SK-N-SH treated with all-trans-retinoic acid at 6 μM for 48 hours (cell line): ENCODE results near the gene PBRM1.

Experiments used
- ATAC-seq: fragments of 200-7000 bp; cut with Tn5 transposase; 3 replicates; pipeline ENCODE4 v1.9.1; 2020; ENCODE audit warnings: mild to moderate bottlenecking, moderate library complexity
- ARNTL ChIP-seq: fragments of 450-650 bp; formaldehyde crosslinking; IDR thresholded peaks from 2 replicates; pipeline ENCODE4 v1.5.0; 2020; ENCODE audit warnings: low read depth, mild to moderate bottlenecking, moderate library complexity, borderline replicate concordance
- BACH2 ChIP-seq: fragments of 250-450 bp; sonication (Bioruptor Pico); IDR thresholded peaks from 2 replicates; pipeline ENCODE4 v1.9.0; 2021; ENCODE audit warnings: mild to moderate bottlenecking, borderline replicate concordance
- CSDC2 ChIP-seq: fragments of 250-450 bp; sonication (Bioruptor Pico); IDR thresholded peaks from 2 replicates; pipeline ENCODE4 v1.5.0; 2020; ENCODE audit warnings: mild to moderate bottlenecking, moderate library complexity
- ESRRG ChIP-seq: fragments of 250-450 bp; sonication (Bioruptor Pico); IDR thresholded peaks from 2 replicates; pipeline ENCODE4 v1.6.1; 2021; ENCODE audit warnings: mild to moderate bottlenecking
- ISL1 ChIP-seq: fragments of 250-450 bp; sonication (Bioruptor Pico); IDR thresholded peaks from 2 replicates; pipeline ENCODE4 v2.1.2; 2022; ENCODE audit warnings: mild to moderate bottlenecking, moderate library complexity
- OSR1 ChIP-seq: fragments of 250-450 bp; sonication (Bioruptor Pico); IDR thresholded peaks from 2 replicates; pipeline ENCODE4 v1.8.0; 2022; ENCODE audit warnings: moderate library complexity, mild to moderate bottlenecking, inconsistent platforms
- PPARA ChIP-seq: fragments of 250-450 bp; sonication (Bioruptor Pico); IDR thresholded peaks from 2 replicates; pipeline ENCODE4 v1.5.0; 2020; ENCODE audit warnings: mild to moderate bottlenecking, borderline replicate concordance
- RARB ChIP-seq: fragments of 250-450 bp; sonication (Bioruptor Pico); IDR thresholded peaks from 2 replicates; pipeline ENCODE4 v1.8.0; 2021; ENCODE audit warnings: mild to moderate bottlenecking, moderate library complexity
- SNAI2 ChIP-seq: fragments of 250-450 bp; sonication (Bioruptor Pico); IDR thresholded peaks from 2 replicates; pipeline ENCODE4 v1.5.0; 2020; ENCODE audit warnings: mild to moderate bottlenecking, moderate library complexity
- TCF4 ChIP-seq: fragments of 250-450 bp; sonication (Bioruptor Pico); IDR thresholded peaks from 2 replicates; pipeline ENCODE4 v1.8.0; 2021; ENCODE audit warnings: mild to moderate bottlenecking, moderate library complexity, borderline replicate concordance
- TOX ChIP-seq: fragments of 250-450 bp; sonication (Bioruptor Pico); IDR thresholded peaks from 2 replicates; pipeline ENCODE4 v1.8.0; 2021; ENCODE audit warnings: mild to moderate bottlenecking, moderate library complexity, borderline replicate concordance
- ZC3H10 ChIP-seq: fragments of 250-450 bp; sonication (Bioruptor Pico); IDR thresholded peaks from 2 replicates; pipeline ENCODE4 v1.5.1; 2021; ENCODE audit warnings: mild to moderate bottlenecking, moderate library complexity
- ZFP3 ChIP-seq: fragments of 250-450 bp; sonication (Bioruptor Pico); IDR thresholded peaks from 2 replicates; pipeline ENCODE4 v1.5.0; 2020; ENCODE audit warnings: mild to moderate bottlenecking, moderate library complexity
- ZFP30 ChIP-seq: fragments of 450-650 bp; formaldehyde crosslinking; IDR thresholded peaks from 2 replicates; pipeline ENCODE4 v1.5.0; 2022; ENCODE audit warnings: mild to moderate bottlenecking, moderate library complexity
- ZNF565 ChIP-seq: fragments of 450-650 bp; formaldehyde crosslinking; conservative IDR thresholded peaks from 2 replicates; pipeline ENCODE4 v1.5.0; 2020; ENCODE audit warnings: low read depth, mild to moderate bottlenecking, moderate library complexity
- ZNF70 ChIP-seq: fragments of 450-650 bp; formaldehyde crosslinking; IDR thresholded peaks from 2 replicates; pipeline ENCODE4 v1.5.0; 2020; ENCODE audit warnings: mild to moderate bottlenecking, moderate library complexity
- ZNF8 ChIP-seq: fragments of 450-650 bp; formaldehyde crosslinking; IDR thresholded peaks from 2 replicates; pipeline ENCODE4 v1.5.0; 2020; ENCODE audit warnings: mild to moderate bottlenecking, moderate library complexity
- TF ChIP-seq, protein P1 (sequence below): fragments of 250-450 bp; sonication (Bioruptor Pico); IDR thresholded peaks from 2 replicates; pipeline ENCODE4 v1.5.1; 2020; ENCODE audit warnings: low read depth, mild to moderate bottlenecking, moderate library complexity
- TF ChIP-seq, protein P2 (sequence below): fragments of 250-450 bp; sonication (Bioruptor Pico); IDR thresholded peaks from 2 replicates; pipeline ENCODE4 v1.8.0; 2021; ENCODE audit warnings: low read depth, mild to moderate bottlenecking, moderate library complexity, borderline replicate concordance
- TF ChIP-seq, protein P3 (sequence below): fragments of 250-450 bp; sonication (Bioruptor Pico); IDR thresholded peaks from 2 replicates; pipeline ENCODE4 v1.5.1; 2021; ENCODE audit warnings: mild to moderate bottlenecking, moderate library complexity
- TF ChIP-seq, protein P4 (sequence below): fragments of 250-450 bp; sonication (Bioruptor Pico); IDR thresholded peaks from 2 replicates; pipeline ENCODE4 v1.5.0; 2020; ENCODE audit warnings: mild to moderate bottlenecking, moderate library complexity
- TF ChIP-seq, protein P5 (sequence below): fragments of 250-450 bp; sonication (Bioruptor Pico); IDR thresholded peaks from 2 replicates; pipeline ENCODE4 v1.8.0; 2020; ENCODE audit warnings: mild to moderate bottlenecking, moderate library complexity, borderline replicate concordance

PBRM1 gene

DNA sequence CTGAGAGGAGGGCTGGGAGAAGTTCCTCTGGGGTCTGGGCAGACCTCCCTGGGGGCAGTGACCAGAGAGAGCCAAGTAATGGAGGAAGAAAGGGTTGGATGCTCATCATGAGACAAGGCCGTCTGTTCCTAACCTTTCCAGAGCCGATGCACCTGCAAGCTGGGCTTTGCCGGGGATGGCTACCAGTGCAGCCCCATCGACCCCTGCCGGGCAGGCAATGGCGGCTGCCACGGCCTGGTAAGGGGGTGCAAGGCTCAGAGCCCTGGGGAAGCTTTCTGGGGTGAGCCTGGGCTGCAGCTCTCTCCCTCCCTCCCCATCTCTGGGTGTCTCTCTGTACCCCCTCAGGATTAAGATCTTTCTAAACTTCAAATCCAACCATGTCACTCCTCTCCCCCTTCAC lies 174.2 kb downstream of the PBRM1 start (continued):
- TF ChIP-seq, protein P1, sequence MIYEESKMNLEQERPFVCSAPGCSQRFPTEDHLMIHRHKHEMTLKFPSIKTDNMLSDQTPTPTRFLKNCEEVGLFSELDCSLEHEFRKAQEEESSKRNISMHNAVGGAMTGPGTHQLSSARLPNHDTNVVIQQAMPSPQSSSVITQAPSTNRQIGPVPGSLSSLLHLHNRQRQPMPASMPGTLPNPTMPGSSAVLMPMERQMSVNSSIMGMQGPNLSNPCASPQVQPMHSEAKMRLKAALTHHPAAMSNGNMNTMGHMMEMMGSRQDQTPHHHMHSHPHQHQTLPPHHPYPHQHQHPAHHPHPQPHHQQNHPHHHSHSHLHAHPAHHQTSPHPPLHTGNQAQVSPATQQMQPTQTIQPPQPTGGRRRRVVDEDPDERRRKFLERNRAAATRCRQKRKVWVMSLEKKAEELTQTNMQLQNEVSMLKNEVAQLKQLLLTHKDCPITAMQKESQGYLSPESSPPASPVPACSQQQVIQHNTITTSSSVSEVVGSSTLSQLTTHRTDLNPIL (CRISPR knock-in tag), result no peak
- no peak for TF ChIP-seq PPARA
- TF ChIP-seq ESRRG (CRISPR knock-in tag), result no peak
- TF ChIP-seq SNAI2 (CRISPR knock-in tag), result no peak

DNA sequence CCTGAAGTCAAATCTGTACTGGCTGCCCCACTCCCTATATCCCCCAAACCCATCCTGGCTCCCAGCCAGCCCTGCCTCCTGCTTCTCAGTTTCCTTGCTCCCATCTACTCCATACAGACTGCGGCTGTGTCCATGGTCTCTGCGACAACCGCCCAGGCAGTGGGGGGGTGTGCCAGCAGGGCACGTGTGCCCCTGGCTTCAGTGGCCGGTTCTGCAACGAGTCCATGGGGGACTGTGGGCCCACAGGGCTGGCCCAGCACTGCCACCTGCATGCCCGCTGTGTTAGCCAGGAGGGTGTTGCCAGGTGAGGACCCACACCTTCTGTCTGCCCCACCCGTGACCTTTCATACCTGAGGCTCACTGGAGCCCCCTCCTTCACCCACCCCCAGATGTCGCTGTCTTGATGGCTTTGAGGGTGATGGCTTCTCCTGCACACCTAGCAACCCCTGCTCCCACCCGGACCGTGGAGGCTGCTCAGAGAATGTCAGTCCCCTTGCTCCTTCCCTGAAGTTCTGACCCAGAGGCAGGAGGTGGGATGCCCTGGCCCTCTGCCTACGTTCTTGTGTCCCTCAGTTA lies 175.9 kb downstream of the PBRM1 start:
- TF ChIP-seq TCF4 (no peak), CSDC2 (CRISPR knock-in tag) (no peak), ZNF565 (CRISPR knock-in tag) (no peak), OSR1 (CRISPR knock-in tag) (no peak), ISL1 (CRISPR knock-in tag) (no peak), PPARA (no peak), ZFP3 (CRISPR knock-in tag) (no peak), ZNF70 (CRISPR knock-in tag) (no peak), ZC3H10 (CRISPR knock-in tag) (no peak), ZFP30 (no peak), ESRRG (CRISPR knock-in tag) (no peak), RARB (no peak), ARNTL (no peak), BACH2 (no peak)
- TF ChIP-seq, protein P2, sequence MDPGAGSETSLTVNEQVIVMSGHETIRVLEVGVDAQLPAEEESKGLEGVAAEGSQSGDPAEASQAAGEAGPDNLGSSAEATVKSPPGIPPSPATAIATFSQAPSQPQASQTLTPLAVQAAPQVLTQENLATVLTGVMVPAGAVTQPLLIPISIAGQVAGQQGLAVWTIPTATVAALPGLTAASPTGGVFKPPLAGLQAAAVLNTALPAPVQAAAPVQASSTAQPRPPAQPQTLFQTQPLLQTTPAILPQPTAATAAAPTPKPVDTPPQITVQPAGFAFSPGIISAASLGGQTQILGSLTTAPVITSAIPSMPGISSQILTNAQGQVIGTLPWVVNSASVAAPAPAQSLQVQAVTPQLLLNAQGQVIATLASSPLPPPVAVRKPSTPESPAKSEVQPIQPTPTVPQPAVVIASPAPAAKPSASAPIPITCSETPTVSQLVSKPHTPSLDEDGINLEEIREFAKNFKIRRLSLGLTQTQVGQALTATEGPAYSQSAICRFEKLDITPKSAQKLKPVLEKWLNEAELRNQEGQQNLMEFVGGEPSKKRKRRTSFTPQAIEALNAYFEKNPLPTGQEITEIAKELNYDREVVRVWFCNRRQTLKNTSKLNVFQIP, result no peak
- TF ChIP-seq, protein P3, sequence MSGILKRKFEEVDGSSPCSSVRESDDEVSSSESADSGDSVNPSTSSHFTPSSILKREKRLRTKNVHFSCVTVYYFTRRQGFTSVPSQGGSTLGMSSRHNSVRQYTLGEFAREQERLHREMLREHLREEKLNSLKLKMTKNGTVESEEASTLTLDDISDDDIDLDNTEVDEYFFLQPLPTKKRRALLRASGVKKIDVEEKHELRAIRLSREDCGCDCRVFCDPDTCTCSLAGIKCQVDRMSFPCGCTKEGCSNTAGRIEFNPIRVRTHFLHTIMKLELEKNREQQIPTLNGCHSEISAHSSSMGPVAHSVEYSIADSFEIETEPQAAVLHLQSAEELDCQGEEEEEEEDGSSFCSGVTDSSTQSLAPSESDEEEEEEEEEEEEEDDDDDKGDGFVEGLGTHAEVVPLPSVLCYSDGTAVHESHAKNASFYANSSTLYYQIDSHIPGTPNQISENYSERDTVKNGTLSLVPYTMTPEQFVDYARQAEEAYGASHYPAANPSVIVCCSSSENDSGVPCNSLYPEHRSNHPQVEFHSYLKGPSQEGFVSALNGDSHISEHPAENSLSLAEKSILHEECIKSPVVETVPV (CRISPR knock-in tag), result no peak
- TF ChIP-seq, protein P4, sequence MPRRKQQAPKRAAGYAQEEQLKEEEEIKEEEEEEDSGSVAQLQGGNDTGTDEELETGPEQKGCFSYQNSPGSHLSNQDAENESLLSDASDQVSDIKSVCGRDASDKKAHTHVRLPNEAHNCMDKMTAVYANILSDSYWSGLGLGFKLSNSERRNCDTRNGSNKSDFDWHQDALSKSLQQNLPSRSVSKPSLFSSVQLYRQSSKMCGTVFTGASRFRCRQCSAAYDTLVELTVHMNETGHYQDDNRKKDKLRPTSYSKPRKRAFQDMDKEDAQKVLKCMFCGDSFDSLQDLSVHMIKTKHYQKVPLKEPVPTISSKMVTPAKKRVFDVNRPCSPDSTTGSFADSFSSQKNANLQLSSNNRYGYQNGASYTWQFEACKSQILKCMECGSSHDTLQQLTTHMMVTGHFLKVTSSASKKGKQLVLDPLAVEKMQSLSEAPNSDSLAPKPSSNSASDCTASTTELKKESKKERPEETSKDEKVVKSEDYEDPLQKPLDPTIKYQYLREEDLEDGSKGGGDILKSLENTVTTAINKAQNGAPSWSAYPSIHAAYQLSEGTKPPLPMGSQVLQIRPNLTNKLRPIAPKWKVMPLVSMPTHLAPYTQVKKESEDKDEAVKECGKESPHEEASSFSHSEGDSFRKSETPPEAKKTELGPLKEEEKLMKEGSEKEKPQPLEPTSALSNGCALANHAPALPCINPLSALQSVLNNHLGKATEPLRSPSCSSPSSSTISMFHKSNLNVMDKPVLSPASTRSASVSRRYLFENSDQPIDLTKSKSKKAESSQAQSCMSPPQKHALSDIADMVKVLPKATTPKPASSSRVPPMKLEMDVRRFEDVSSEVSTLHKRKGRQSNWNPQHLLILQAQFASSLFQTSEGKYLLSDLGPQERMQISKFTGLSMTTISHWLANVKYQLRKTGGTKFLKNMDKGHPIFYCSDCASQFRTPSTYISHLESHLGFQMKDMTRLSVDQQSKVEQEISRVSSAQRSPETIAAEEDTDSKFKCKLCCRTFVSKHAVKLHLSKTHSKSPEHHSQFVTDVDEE (CRISPR knock-in tag), result no peak
- TF ChIP-seq, protein P5, sequence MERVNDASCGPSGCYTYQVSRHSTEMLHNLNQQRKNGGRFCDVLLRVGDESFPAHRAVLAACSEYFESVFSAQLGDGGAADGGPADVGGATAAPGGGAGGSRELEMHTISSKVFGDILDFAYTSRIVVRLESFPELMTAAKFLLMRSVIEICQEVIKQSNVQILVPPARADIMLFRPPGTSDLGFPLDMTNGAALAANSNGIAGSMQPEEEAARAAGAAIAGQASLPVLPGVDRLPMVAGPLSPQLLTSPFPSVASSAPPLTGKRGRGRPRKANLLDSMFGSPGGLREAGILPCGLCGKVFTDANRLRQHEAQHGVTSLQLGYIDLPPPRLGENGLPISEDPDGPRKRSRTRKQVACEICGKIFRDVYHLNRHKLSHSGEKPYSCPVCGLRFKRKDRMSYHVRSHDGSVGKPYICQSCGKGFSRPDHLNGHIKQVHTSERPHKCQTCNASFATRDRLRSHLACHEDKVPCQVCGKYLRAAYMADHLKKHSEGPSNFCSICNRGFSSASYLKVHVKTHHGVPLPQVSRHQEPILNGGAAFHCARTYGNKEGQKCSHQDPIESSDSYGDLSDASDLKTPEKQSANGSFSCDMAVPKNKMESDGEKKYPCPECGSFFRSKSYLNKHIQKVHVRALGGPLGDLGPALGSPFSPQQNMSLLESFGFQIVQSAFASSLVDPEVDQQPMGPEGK (CRISPR knock-in tag), result no peak
- TF ChIP-seq, protein P1 (CRISPR knock-in tag), result no peak
- ATAC-seq, result no peak

DNA sequence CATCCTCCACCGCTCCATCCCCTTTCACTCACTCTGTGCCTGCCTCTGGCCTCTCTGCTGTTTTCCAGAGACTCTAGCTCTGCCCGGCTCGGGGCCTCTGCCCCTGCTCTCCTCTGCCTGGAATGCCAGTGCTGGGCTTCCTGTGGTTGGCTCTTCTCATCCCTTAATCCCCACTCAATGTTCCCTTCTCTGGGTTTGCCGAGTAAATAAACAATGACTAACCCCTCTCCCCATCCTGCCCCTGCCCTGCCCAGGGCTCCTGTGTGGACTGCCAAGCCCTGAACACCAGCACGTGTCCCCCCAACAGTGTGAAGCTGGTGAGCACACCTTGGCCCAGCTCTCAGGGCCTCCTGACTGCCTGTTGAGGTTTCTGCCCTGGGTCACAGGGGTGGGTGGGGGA lies 178.4 kb downstream of the PBRM1 start:
- ATAC-seq, result peak; percentile 28
- TF ChIP-seq ARNTL (no peak), ZNF70 (CRISPR knock-in tag) (no peak), PPARA (no peak), ZFP30 (no peak), ZNF8 (CRISPR knock-in tag) (no peak), ZFP3 (CRISPR knock-in tag) (no peak), ZNF565 (CRISPR knock-in tag) (no peak), CSDC2 (CRISPR knock-in tag) (no peak), SNAI2 (CRISPR knock-in tag) (no peak), TOX (CRISPR knock-in tag) (no peak)
- TF ChIP-seq, protein P4 (CRISPR knock-in tag), result no peak
- TF ChIP-seq, protein P3 (CRISPR knock-in tag), result no peak
